Spleen (tissue), 7 donors: ENCODE results near the gene ANKS1B.

Experiments
- POLR2A ChIP-seq, 3 donors: fragments of 450-650 bp; IDR thresholded peaks; one replicate each; pipeline ENCODE4 v1.5.1; 2017; ENCODE audit warnings: antibody characterized with exemption in 3 of 3, mild to moderate bottlenecking in 1 of 3
- TF ChIP-seq, protein P1 (sequence below), 11 experiments: fragments of 200-600 bp in 7 of 11; fragments of 450-650 bp in 4 of 11; sonication (generic) in 4 of 11; IDR thresholded peaks in 8 of 11; conservative IDR thresholded peaks in 3 of 11; 1 replicate in 7 of 11; 2 replicates in 4 of 11; pipeline versions ENCODE4 v1.4.0 to v1.8.0; 2016 to 2021; ENCODE audit warnings: antibody characterized with exemption in 11 of 11, inconsistent platforms in 4 of 11, mild to moderate bottlenecking in 1 of 11
- donor health status: DM: no; HTN: no; CAD: no; lungs with moderate emphysema.
- donor health status: DM: no; HTN: no; CAD: no.
- donor health status: DM: no; HTN: no; CAD: no.

DNA sequence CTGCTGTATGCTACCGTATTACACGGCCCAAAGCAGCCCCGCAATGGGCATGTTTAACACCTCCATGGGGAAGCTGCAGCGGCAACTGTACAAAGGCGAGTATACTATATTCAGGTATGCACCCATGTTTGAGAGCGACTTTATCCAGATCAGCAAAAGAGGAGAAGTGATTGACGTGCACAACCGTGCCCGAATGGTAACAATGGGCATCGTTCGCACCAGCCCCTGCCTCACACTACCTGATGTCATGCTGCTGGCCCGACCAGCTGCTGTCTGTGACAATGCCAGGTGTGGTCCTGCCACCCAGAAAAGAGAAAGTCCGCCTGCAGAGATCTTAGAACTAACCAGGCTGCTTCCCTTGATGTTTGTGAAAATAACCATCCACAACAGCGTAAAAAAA is 336.6 kb downstream of the ANKS1B start:
- no peak for TF ChIP-seq POLR2A (IDR thresholded peaks at IDR 0.05)
- TF ChIP-seq, protein P1, sequence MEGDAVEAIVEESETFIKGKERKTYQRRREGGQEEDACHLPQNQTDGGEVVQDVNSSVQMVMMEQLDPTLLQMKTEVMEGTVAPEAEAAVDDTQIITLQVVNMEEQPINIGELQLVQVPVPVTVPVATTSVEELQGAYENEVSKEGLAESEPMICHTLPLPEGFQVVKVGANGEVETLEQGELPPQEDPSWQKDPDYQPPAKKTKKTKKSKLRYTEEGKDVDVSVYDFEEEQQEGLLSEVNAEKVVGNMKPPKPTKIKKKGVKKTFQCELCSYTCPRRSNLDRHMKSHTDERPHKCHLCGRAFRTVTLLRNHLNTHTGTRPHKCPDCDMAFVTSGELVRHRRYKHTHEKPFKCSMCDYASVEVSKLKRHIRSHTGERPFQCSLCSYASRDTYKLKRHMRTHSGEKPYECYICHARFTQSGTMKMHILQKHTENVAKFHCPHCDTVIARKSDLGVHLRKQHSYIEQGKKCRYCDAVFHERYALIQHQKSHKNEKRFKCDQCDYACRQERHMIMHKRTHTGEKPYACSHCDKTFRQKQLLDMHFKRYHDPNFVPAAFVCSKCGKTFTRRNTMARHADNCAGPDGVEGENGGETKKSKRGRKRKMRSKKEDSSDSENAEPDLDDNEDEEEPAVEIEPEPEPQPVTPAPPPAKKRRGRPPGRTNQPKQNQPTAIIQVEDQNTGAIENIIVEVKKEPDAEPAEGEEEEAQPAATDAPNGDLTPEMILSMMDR (IDR thresholded peaks at IDR 0.05 in 8 of 11, conservative IDR thresholded peaks at IDR 0.05 in 3 of 11) = no peak
